ENCODE data around the gene SPPL2B.
A peak's percentile ranks its signal among the peaks of the same experiment; 100 is the strongest.
"Not testable (repeated sequence)": the region's sequence is repeated elsewhere in the genome, so short reads cannot be mapped to it uniquely, and the experiment has no call there.

The SPPL2B gene

GRCh38 chr19:2328401-2329148 lies at the start of gene SPPL2B, which contains the start of gene LSM7:
Gene SPPL2B, plus strand, starts transcription at chr19:2328684. Its CDS starts 26 bp downstream, at chr19:2328710.
Gene LSM7, minus strand, starts transcription at chr19:2328586. Its CDS starts 20 bp downstream, at chr19:2328566.
- peak; percentile 93 for DNase-seq

DNA sequence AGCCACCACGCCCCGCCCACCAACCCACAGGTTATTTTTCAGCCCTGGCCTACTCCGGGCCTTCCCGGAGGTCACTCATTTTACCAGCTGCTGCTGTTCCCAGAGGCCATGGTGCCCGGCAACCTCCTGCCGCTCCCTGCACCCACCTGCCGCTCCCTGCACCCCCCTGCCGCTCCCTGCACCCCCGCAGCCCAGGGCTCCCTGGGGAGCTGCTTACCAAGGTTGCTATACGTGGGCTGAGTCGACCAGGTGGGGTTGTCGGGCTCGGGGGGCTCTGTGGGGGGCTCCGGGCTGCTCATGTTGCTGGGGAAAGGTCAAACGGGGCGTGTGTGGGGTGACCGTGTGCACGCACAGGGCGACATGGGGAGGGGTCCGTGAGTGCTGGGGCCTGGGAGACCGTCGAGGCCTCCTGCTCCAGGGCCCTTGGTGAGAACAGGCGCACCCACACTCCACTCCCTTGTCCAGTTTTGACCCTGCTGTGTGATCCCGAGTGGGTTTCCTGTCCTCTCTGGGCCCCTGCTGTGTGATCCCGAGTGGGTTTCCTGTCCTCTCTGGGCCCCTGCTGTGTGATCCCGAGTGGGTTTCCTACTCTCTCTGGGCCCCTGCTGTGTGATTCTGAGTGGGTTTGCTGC lies 47.7 kb upstream of the SPPL2B start:
- no peak for DNase-seq

- not testable (repeated sequence) for DNase-seq
Observed at GRCh38 chr19:2281265-2282061, 47.0 kb upstream of the SPPL2B start.

- DNase-seq = peak; percentile 58
Observed at GRCh38 chr19:2282062-2282861, 46.2 kb upstream of the SPPL2B start, which contains the start of gene PEAK3. Gene PEAK3, minus strand, starts transcription at chr19:2282175. Its CDS starts 1,244 bp downstream, at chr19:2280931.

DNA sequence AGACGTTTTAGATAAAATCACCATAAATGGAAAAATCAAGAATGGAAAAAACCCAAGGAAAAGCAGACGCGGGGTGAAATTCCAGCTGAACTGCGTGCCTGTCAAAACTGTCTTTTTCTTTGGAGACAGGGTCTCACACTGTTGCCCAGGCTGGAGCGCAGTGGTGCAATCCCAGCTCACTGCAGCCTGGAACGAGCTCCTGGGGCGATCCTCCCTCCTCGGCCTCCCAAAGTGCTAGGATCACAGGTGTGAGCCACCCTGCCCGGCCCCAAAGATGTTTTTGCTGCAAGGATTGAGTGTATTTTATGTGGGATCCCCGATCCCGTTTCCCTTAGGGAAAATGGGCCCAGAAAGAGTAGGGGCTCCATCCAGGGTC lies 45.6 kb upstream of the SPPL2B start:
- no peak for DNase-seq

DNA sequence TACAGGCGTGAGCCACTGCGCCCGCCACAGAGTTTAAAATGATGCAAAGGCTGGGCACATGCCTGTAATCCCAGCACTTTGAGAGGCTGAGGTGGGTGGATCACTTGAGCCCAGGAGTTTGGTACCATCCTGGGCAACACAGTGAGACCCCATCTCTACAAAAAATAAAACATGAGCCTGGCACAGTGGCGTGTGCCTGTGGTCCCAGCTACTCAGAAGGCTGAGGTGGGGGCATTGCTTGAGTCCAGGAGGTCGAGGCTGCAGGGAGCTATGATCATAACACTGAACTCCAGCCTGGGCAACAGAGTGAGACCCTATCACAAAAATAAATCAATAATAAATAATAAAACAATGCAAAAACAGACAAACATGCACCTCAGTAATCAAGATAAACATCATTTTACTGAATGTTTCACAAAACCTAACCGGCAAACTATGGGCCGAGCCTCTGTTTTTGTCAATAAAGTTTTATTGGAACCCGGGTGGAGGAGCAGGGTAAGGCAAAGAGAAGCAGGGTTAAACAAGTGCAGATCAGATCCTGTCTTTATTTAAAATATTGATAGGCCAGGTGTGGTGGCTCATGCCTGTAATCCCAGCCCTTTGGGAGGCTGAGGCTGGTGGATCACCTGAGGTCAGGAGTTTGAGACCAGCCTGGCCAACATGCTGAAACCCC lies 44.5 kb upstream of the SPPL2B start:
- DNase-seq = no peak

DNA sequence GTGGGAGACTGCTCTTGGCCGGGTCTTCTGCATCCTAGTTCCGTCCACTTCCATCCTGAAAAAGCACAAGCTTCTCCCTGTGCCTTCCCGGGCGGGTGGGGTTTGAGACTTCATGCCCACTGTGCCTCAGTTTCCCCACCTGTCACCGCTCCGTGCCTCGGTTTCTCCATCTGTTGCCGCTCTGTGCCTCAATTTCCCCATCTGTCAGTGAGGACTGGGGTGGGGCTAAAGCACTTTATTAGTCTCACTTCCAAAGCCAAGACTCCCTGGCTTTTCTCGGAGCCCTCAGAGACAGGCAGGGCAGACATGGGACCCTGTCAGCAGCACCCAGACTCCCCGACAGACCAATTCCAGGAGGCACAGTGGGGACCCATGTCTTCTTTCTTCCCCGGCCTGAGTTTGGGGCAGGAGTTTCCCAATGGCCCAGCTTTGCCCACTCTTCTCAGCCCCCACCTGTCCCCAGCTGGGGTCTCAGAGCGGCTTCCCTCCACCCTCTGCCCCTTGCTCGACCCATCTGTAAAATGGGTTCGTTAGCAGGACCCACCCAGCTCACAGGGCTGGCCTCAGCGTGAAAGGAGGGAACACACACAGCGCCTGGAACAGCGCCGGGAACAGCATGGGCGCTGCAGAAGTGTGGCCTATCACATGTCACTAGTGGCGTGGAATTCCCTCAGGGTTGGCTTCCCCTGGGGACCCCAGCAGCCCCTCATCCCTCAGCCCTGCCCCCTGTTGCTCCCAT lies 41.9 kb upstream of the SPPL2B start:
- no peak for DNase-seq

DNA sequence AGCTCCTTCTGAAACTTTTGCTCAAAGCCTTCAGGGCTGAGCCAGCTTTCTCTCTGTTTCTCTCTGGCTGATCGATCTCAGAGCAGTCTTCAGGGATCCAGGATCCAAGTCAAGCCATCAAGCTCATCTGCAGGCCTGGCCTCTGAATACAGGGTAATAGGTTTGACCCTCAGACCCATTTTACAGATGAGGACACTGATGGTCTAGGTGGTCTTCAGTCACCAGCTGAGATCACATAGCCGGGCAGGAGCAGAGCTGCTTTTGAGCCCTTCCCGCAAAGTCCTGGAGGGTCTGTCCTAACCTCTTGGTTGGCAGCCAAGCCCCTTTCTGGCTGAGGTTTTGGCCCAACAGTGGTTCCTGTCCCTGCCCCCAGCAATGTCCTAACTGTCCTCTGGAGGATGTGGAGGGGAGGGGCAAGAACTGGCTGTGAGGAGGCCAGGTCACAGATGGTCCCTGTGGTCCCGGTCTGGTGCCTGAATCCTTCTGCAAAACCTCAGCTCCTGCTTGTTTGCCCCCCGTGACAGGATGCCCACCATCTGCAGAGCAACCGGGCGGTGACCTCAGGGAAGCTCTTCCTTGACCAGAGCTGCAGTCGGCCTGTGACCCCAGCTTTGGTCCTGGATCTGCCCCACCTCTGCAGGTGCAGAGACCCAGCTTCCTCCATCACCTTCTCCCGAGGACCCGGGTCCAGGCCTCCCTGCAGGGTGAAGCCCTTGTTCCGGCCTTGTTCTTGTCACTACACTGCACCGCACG lies 40.7 kb upstream of the SPPL2B start:
- no peak for DNase-seq

DNA sequence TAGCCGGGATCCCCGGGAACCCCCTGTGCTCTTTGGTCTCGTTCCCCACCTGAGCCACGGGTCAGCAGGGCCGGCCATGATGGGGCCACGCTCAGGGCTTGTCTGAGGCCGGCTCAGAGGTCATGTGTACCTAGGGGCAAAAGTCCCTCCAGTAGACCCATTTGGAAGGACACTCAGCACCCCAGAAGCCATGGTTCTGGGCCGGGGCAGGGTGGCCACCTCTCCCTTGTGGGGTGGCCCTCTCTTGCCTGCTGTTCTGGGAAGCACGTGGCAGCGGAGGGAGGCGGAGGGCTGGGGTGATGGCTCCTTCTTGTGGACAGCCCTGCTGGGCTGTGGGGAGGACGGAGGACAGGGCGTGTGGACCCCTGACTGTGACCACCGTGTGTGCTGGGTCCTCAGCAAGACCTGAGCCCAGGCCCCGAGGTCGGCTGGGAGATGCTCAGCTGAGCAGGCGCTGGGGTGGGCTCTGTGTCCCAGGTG lies 40.1 kb upstream of the SPPL2B start:
- no peak for DNase-seq

DNA sequence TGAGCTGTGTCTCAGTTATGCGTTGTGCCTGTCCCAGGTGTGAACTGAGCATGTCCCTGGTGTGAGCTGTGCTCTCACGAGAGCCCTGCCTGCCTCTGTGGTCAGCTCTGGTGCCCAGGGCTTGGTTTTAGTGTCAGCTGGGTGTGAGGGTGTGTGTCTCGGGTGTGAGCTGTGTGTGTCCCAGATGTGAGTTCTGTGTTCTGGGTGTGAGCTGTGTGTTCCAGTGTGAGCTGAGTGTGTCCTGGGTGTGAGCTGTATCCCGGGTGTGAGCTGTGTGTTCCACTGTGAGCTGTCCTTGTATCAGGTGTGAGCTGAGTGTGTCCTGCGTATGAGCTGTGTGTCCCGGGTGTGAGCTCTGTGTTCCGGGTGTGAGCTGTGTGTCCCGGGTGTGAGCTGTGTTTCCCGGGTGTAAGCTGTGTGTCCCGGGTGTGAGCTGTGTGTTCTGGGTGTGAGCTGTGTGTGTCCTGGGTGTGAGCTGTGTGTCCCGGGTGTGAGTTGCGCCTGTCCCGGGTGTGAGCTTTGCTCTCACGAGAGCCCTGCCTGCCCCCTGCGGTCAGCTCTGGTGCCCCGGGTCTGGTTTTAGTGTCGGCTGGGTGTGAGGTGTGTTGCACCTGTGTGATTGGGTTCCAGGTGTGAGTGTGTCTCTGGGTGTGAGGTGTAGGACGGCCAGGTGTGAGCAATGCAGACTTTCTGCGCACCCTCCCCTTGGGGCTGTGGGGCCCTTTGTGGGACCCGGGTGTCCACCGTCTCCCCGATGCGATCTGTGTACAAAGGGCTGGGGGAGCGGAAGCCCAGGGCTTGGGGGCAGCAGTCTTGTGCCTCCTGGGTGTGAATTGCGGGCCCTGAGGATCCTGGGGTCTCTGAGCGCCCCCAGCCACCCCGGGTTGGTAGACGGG lies 39.4 kb upstream of the SPPL2B start:
- DNase-seq = no peak

DNA sequence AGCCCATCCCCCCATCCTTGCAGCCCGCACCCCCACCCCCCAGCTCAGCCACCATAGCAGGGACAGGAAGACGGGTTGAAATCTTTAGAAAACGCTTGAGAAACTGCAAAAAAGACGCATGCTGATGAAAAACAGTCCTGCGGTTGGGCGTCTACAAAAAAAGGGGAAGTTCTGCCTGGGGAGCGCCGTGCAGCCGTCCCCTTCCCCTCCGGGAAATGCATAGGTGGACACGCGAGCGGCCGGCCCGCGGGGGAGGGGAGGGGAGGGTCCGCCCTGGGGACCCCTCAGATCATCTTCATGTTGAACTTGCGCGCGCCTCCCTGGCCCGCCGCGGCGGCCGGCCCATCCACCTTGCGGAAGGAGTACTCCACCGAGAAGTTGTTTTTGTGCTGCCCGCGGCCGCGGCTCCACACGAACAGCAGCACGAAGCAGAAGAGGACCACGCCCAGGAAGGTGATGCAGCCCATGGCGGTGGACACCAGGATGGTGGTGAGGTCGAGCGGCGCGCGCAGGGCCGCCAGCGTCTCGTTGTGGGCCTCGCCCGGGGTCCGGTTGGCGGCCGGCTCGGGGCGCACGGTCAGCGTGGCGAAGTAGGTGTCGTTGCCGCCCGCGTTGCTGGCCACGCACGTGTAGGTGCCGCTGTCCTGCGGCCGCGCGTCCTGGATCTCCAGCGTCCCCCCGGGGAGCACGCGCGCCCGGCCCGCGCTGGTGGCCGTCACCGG lies 38.6 kb upstream of the SPPL2B start:
- DNase-seq = peak; percentile 73

DNA sequence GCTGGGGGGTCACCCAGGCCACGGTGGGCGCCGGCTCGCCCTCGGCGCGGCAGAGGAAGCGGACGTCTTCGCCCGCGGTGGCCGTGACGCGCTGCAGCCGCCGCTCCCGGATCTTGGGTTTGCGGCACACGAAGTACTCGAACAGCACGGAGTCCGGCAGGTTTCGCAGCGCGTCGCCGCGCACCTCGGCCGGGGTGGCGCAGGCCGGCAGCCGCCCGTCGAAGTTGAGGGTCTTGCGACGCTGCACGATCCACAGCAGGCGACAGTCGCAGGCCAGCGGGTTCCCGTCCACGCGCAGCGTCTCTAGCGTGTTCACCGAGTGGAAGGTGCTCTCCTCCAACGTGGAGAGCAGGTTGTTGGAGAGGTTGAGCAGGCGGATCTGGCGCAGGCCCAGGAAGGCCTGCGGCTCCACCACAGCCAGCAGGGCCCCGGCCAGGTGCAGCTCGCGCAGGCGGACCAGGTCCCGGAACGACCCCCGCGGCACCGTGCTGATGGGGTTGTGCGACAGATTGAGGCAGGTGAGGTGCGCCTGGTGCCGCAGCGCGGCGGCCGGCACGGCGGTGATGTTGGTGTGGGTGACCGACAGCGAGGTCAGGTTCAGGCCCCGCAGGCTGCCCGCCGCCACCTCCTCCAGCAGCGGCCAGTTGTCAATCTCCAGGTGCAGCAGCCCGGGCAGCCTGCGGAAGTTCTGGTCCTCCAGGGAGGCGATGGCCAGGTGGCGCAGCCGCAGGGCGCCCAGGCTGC lies 37.9 kb upstream of the SPPL2B start:
- DNase-seq = no peak

GRCh38 chr19:2291185-2291751 lies 37.2 kb upstream of the SPPL2B start:
- DNase-seq = no peak

GRCh38 chr19:2294687-2295335 lies 33.7 kb upstream of the SPPL2B start:
- no peak for DNase-seq

- DNase-seq = no peak
Observed at GRCh38 chr19:2296141-2296540, 32.3 kb upstream of the SPPL2B start.

DNA sequence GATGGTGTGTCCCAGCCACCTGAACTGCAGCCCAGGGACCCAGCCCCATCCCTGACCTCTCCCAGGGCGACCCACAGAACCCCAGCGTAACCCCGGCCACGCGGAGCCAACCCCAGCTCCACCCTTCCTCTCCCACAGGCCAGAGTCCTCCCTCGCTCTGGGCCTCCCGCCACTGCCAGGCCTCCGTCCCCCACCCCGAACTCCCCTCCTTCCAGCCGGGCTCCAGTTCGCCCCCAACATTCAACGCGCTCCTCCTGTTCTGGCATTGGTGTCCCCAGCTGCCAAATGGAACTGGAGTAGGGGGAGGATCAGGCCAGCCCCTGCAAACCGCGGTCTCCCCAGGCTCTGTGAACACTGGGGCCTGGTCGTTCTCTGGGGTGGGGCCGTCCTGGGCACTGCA lies 28.0 kb upstream of the SPPL2B start:
- DNase-seq = no peak

Measured in CD4-positive, alpha-beta T cell treated with Interleukin-15 for 1 hour (primary cell).